ENCODE results near the gene TP53AIP1. TPM values are rescaled to one million over a fixed set of nuclear protein-coding genes. Genes with fewer than 3 reads are reported as not detected.

TP53AIP1 gene
- total and polyA plus RNA-seq, 9 of the 15 experiments (the other 6 are each of a cell fraction or from before 2014, with no cell fraction given), result not detected

- H2AFZ ChIP-seq (ENCODE audit: low read depth, low read length), result no peak overlapping the region
- no peaks in the 10 kb centered on the region for H3K27me3 ChIP-seq (ENCODE audit: control insufficient read depth in 2 of 2, insufficient read depth in 2 of 2, low read length in 2 of 2)
- FAIRE-seq, result no peak
- no TSS peak for BruUV-seq (replicated peaks)
- H3K27ac ChIP-seq (ENCODE audit: extremely low read depth, low read depth, low read length), result no peak overlapping the region
- CTCF ChIA-PET (ENCODE audit: low intra/inter-chr PET ratio), result no interaction called here
- POLR2A ChIA-PET, result no interaction called here
- intact Hi-C loops (cut with micrococcal nuclease), result no loop called here
- no peaks in the 10 kb centered on the region for H3K9me1 ChIP-seq (ENCODE audit: control insufficient read depth, insufficient read depth, low read length)
- H3K4me3 ChIP-seq, result no peak overlapping the region
- H3K4me2 ChIP-seq (ENCODE audit: insufficient read depth, low read length), result no peak overlapping the region
- no peaks in the 10 kb centered on the region for H3K4me1 ChIP-seq (replicated peaks in 1 of 2; ENCODE audit: control insufficient read depth in 2 of 2, insufficient read depth in 2 of 2, low read length in 2 of 2)
- no peak overlapping the region for H3K9ac ChIP-seq (ENCODE audit: insufficient read depth in 1 of 2, low read depth in 2 of 2, low read length in 2 of 2)
- no peak for DNase-seq (ENCODE audit: extremely low read depth in 1 of 4, low spot score in 3 of 4)
- in situ Hi-C loops (cut with MboI), result no loop called here
- no peaks in the 10 kb centered on the region for H3K9me3 ChIP-seq (replicated peaks; ENCODE audit: control insufficient read depth, insufficient read depth, low read depth, low read length)
- no peaks in the 10 kb centered on the region for H4K20me1 ChIP-seq (replicated peaks; ENCODE audit: control insufficient read depth, insufficient read depth, low read length)
- H3K79me2 ChIP-seq (ENCODE audit: control insufficient read depth, insufficient read depth, low read length), result no peaks in the 10 kb centered on the region
- no peaks in the 10 kb centered on the region for H3K36me3 ChIP-seq (ENCODE audit: control insufficient read depth, insufficient read depth, low read length)
- ATAC-seq, result no peak
- no peak for TF ChIP-seq TCF7L2 (IDR thresholded peaks at IDR 0.05; ENCODE audit: low read depth, low read length)
- TF ChIP-seq ETV1 (tag; conservative IDR thresholded peaks at IDR 0.05; ENCODE audit: low read depth), result no peak
- no peak for TF ChIP-seq CLOCK (CRISPR knock-in tag; IDR thresholded peaks at IDR 0.05; ENCODE audit: borderline replicate concordance)
- TF ChIP-seq DNMT1 (IDR thresholded peaks at IDR 0.05), result no peak
- no peak for TF ChIP-seq SNIP1 (IDR thresholded peaks at IDR 0.05; ENCODE audit: low read depth)
- TF ChIP-seq RNF219 (CRISPR knock-in tag; IDR thresholded peaks at IDR 0.05), result no peak
- no peak for TF ChIP-seq ZBTB8A (IDR thresholded peaks at IDR 0.05; ENCODE audit: partially characterized antibody)
- TF ChIP-seq ZNF121 (CRISPR knock-in tag; conservative IDR thresholded peaks at IDR 0.05), result no peak
- no peak for TF ChIP-seq NFE2L1 (tag; IDR thresholded peaks at IDR 0.05; ENCODE audit: borderline replicate concordance, low read depth)
- no peak for TF ChIP-seq LCOR (CRISPR knock-in tag; IDR thresholded peaks at IDR 0.05)
Measured at GRCh38 chr11:128988242-128988970, 45.7 kb upstream of the TP53AIP1 start.

Data from K562 (cell line).